Measurements from ENCODE around the gene HACD3. TPM values are rescaled to one million over a fixed set of nuclear protein-coding genes. Genes with fewer than 3 reads are reported as not detected.

Gene HACD3
- total RNA-seq, 1 experiment from 2014 or later: 71.6 TPM

GRCh38 chr15:65516997-65517865 lies 13.0 kb upstream of the HACD3 start, which contains the start of gene DPP8:
TSS of gene DPP8 (minus strand) at chr15:65517689. CDS start at chr15:65512553, 5,136 bp downstream.
- DNase-seq: peak; percentile 76 to 93
- peaks cover 34% of the 10 kb centered on the region for H3K79me2 ChIP-seq (ENCODE audit: low read depth)
- ChIA-PET POLR2A (ENCODE audit: unreplicated experiment) (interaction anchor here (0.5 to 0.7 kb wide), 3 partner anchors 18 to 683 kb away, joined by 7 to 20 read pairs (median 8); no protein-coding TSS in a partner anchor), CTCF (interaction anchor here (0.6 to 0.8 kb wide), 6 partner anchors 94 to 1763 kb away, joined by 3 to 9 read pairs (median 5); partner anchors contain the start of gene INTS14)
- BruUV-seq (replicated peaks): no TSS peak
- peak within 1 kb of the TSS; percentile 96 for H2AFZ ChIP-seq
- TF ChIP-seq EZH2 (IDR thresholded peaks at IDR 0.05; ENCODE audit: low read depth): no peak
- peak; percentile 63 for TF ChIP-seq CTCF (conservative IDR thresholded peaks at IDR 0.05)
- H3K4me1 ChIP-seq (replicated peaks; ENCODE audit: insufficient read depth): peaks cover 10% of the 10 kb centered on the region
- H3K4me3 ChIP-seq: peak within 1 kb of the TSS; percentile 74
- no peaks in the 10 kb centered on the region for H3K27me3 ChIP-seq (ENCODE audit: insufficient read depth, low read depth)
- H3K9me2 ChIP-seq (ENCODE audit: insufficient read depth): no peaks in the 10 kb centered on the region
- H3K36me3 ChIP-seq (ENCODE audit: low read depth): peaks cover 2% of the 10 kb centered on the region; the same call in 1 of the 2 replicates
- intact Hi-C loops (cut with micrococcal nuclease; ENCODE audit: unreplicated experiment): loop anchor here (1.0 kb wide), 1 partner anchor 94 kb away; the partner anchor contains the start of gene INTS14
- H3F3A ChIP-seq (ENCODE audit: insufficient read depth, low read depth): 0 out of 2 replicates have a peak, but pooled peaks cover 6% of the 10 kb centered on the region
- peaks cover 21% of the 10 kb centered on the region; the same call in 1 of the 2 replicates for H4K20me1 ChIP-seq (ENCODE audit: insufficient read depth)
- peak within 1 kb of the TSS; percentile 97 for H3K4me2 ChIP-seq
- H3K9me3 ChIP-seq (ENCODE audit: insufficient read depth, low read depth): no peaks in the 10 kb centered on the region
- peak within 1 kb of the TSS; percentile 57 for H3K27ac ChIP-seq

GRCh38 chr15:65517866-65518207 lies 12.4 kb upstream of the HACD3 start:
- Histone ChIP-seq H3K9me2 (ENCODE audit: insufficient read depth) (no peaks in the 10 kb centered on the region), H2AFZ (peak overlapping the region; percentile 96), H3K27ac (no peak overlapping the region), H3K4me1 (replicated peaks; ENCODE audit: insufficient read depth) (peaks cover 10% of the 10 kb centered on the region), H3F3A (ENCODE audit: insufficient read depth, low read depth) (0 out of 2 replicates have a peak, but pooled peaks cover 6% of the 10 kb centered on the region), H3K9me3 (ENCODE audit: insufficient read depth, low read depth) (no peaks in the 10 kb centered on the region), H3K4me2 (peak overlapping the region; percentile 97), H3K27me3 (ENCODE audit: insufficient read depth, low read depth) (no peaks in the 10 kb centered on the region), H3K4me3 (peak overlapping the region; percentile 74; the same call in 1 of the 2 replicates), H4K20me1 (ENCODE audit: insufficient read depth) (peaks cover 21% of the 10 kb centered on the region; the same call in 1 of the 2 replicates), H3K36me3 (ENCODE audit: low read depth) (no peaks in the 10 kb centered on the region), H3K79me2 (ENCODE audit: low read depth) (peaks cover 34% of the 10 kb centered on the region)
- ChIA-PET CTCF (interaction anchor here (0.6 kb wide), 2 partner anchors 1354 to 1788 kb away, joined by 3 to 4 read pairs; no protein-coding TSS in a partner anchor), POLR2A (ENCODE audit: unreplicated experiment) (no interaction called here)
- TF ChIP-seq CTCF (conservative IDR thresholded peaks at IDR 0.05) (no peak; the same call in 1 of the 2 replicates), EZH2 (IDR thresholded peaks at IDR 0.05; ENCODE audit: low read depth) (no peak)
- BruUV-seq (replicated peaks): no TSS peak
- DNase-seq: no peak
- intact Hi-C loops (cut with micrococcal nuclease; ENCODE audit: unreplicated experiment): loop anchor here (1.0 kb wide), 1 partner anchor 93 kb away; the partner anchor contains the start of gene INTS14

- no peak overlapping the region for H2AFZ ChIP-seq
- POLR2A ChIA-PET (ENCODE audit: unreplicated experiment): no interaction called here
- no TSS peak for BruUV-seq (replicated peaks)
These were observed 11.5 kb upstream of the HACD3 start for GRCh38 chr15:65518633-65519285.

More at GRCh38 chr15:65518633-65519285, 11.5 kb upstream of the HACD3 start:
- Histone ChIP-seq H3K4me3 (no peak overlapping the region), H3K27me3 (ENCODE audit: insufficient read depth, low read depth) (no peaks in the 10 kb centered on the region), H3K27ac (no peak overlapping the region), H3F3A (ENCODE audit: insufficient read depth, low read depth) (0 out of 2 replicates have a peak, but pooled peaks cover 2% of the 10 kb centered on the region), H3K4me2 (no peak overlapping the region), H3K4me1 (replicated peaks; ENCODE audit: insufficient read depth) (peaks cover 10% of the 10 kb centered on the region), H3K79me2 (ENCODE audit: low read depth) (peaks cover 34% of the 10 kb centered on the region), H4K20me1 (ENCODE audit: insufficient read depth) (peaks cover 21% of the 10 kb centered on the region; the same call in 1 of the 2 replicates), H3K9me2 (ENCODE audit: insufficient read depth) (no peaks in the 10 kb centered on the region), H3K9me3 (ENCODE audit: insufficient read depth, low read depth) (no peaks in the 10 kb centered on the region), H3K36me3 (ENCODE audit: low read depth) (no peaks in the 10 kb centered on the region)
- DNase-seq: no peak
- CTCF ChIA-PET: interaction anchor here (0.6 kb wide), 3 partner anchors 1314 to 1789 kb away, joined by 3 to 4 read pairs (median 4); no protein-coding TSS in a partner anchor
- TF ChIP-seq EZH2 (IDR thresholded peaks at IDR 0.05; ENCODE audit: low read depth) (no peak), CTCF (conservative IDR thresholded peaks at IDR 0.05) (no peak)
- intact Hi-C loops (cut with micrococcal nuclease; ENCODE audit: unreplicated experiment): no loop called here

Measured in PC-9 (cell line).